Keratinocyte (primary cell): ENCODE measurements around the gene SST.

ENCODE experiments used
- CTCF ChIP-seq, 3 experiments: IDR thresholded peaks in 1 of 3; conservative IDR thresholded peaks in 1 of 3; optimal IDR thresholded peaks in 1 of 3; 2 replicates in 2 of 3; 3 replicates in 1 of 3; pipeline versions ENCODE3 to v1.5.1; 2011; ENCODE audit warnings: low read length in 3 of 3, mild to moderate bottlenecking in 3 of 3, moderate library complexity in 2 of 3, control low read depth in 1 of 3, inconsistent platforms in 1 of 3; ENCODE audit not compliant: insufficient read depth in 2 of 3; ENCODE audit errors: extremely low read depth in 1 of 3
- EZH2 ChIP-seq: IDR thresholded peaks from one replicate; pipeline ENCODE4 v1.6.1; 2012; ENCODE audit warnings: inconsistent platforms, mild to moderate bottlenecking, low read length, moderate library complexity

- TF ChIP-seq CTCF (optimal IDR thresholded peaks at IDR 0.05 in 1 of 3, IDR thresholded peaks at IDR 0.05 in 1 of 3, conservative IDR thresholded peaks at IDR 0.05 in 1 of 3; ENCODE audit: extremely low read depth in 1 of 3, insufficient read depth in 2 of 3, low read length in 3 of 3) (no peak), EZH2 (no peak)
Measured at GRCh38 chr3:187695449-187695848, 25.3 kb upstream of the SST start.
